H7 (cell line): ENCODE results near the gene SND1. TPM values are rescaled to one million over a fixed set of nuclear protein-coding genes. Genes with fewer than 3 reads are reported as not detected.
A peak's percentile ranks its signal among the peaks of the same experiment; 100 is the strongest.

Experiments used
- DNase-seq: peaks from one replicate; pipeline ENCODE4 v3.0.0; 2012
- H3K27me3 ChIP-seq: 2 replicates; pipeline ENCODE4 v1.6.0; 2011; ENCODE audit warnings: mild to moderate bottlenecking, low read length; ENCODE audit not compliant: control insufficient read depth, insufficient read depth
- H3K36me3 ChIP-seq: replicated peaks from 2 replicates; pipeline ENCODE4 v1.5.1; 2011; ENCODE audit warnings: low read length; ENCODE audit not compliant: control insufficient read depth, insufficient read depth
- H3K4me3 ChIP-seq: 2 replicates; pipeline ENCODE4 v1.5.1; 2011; ENCODE audit warnings: low read depth, mild to moderate bottlenecking, control low read depth, low read length, moderate library complexity; ENCODE audit not compliant: insufficient read depth
- total RNA-seq: library from RNA; depleted of rRNA; stranded (reverse); fragments of >200 nt; shearing (Covaris generic); gene quantifications from 2 replicates; pipeline ENCODE4 v1.2.3, GENCODE V29; 2014

The SND1 gene
- total RNA-seq, 1 experiment from 2014 or later = 196 TPM

- Histone ChIP-seq H3K4me3 (no peak overlapping the region), H3K36me3 (no peaks in the 10 kb centered on the region; the same call in 1 of the 2 replicates)
- no peak for DNase-seq
Measured at GRCh38 chr7:128003787-128004186, 351.8 kb downstream of the SND1 start.

GRCh38 chr7:128004623-128005022 is 352.6 kb downstream of the SND1 start:
- H3K27me3 ChIP-seq = no peaks in the 10 kb centered on the region
- DNase-seq = no peak
- H3K36me3 ChIP-seq = no peaks in the 10 kb centered on the region; the same call in 1 of the 2 replicates
- no peak overlapping the region for H3K4me3 ChIP-seq

More at GRCh38 chr7:128003787-128004186, 351.8 kb downstream of the SND1 start:
- no peaks in the 10 kb centered on the region for H3K27me3 ChIP-seq

GRCh38 chr7:128005117-128005516 is 353.1 kb downstream of the SND1 start:
- no peaks in the 10 kb centered on the region for H3K27me3 ChIP-seq
- no peak overlapping the region for H3K4me3 ChIP-seq
- H3K36me3 ChIP-seq = no peaks in the 10 kb centered on the region; the same call in 1 of the 2 replicates
- no peak for DNase-seq

GRCh38 chr7:128005759-128006159 is 353.8 kb downstream of the SND1 start:
- H3K27me3 ChIP-seq = no peaks in the 10 kb centered on the region
- no peaks in the 10 kb centered on the region; the same call in 1 of the 2 replicates for H3K36me3 ChIP-seq
- no peak for DNase-seq
- no peak overlapping the region for H3K4me3 ChIP-seq

- no peak for DNase-seq
- H3K27me3 ChIP-seq = no peaks in the 10 kb centered on the region
- H3K4me3 ChIP-seq = no peak overlapping the region
- H3K36me3 ChIP-seq = no peaks in the 10 kb centered on the region; the same call in 1 of the 2 replicates
Measured at GRCh38 chr7:128006550-128007302, 354.7 kb downstream of the SND1 start.

GRCh38 chr7:128007303-128007680 is 355.3 kb downstream of the SND1 start:
- DNase-seq = no peak
- Histone ChIP-seq H3K36me3 (no peaks in the 10 kb centered on the region; the same call in 1 of the 2 replicates), H3K4me3 (no peak overlapping the region), H3K27me3 (no peaks in the 10 kb centered on the region)

- H3K36me3 ChIP-seq = no peaks in the 10 kb centered on the region; the same call in 1 of the 2 replicates
- DNase-seq = no peak
- H3K27me3 ChIP-seq = no peaks in the 10 kb centered on the region
- no peak overlapping the region for H3K4me3 ChIP-seq
Measured at GRCh38 chr7:128008141-128008540, 356.1 kb downstream of the SND1 start.

GRCh38 chr7:128008744-128009143 is 356.8 kb downstream of the SND1 start:
- no peak for DNase-seq
- Histone ChIP-seq H3K27me3 (no peaks in the 10 kb centered on the region), H3K36me3 (no peaks in the 10 kb centered on the region; the same call in 1 of the 2 replicates), H3K4me3 (no peak overlapping the region)

GRCh38 chr7:128010391-128011127 is 358.6 kb downstream of the SND1 start:
- H3K36me3 ChIP-seq = no peaks in the 10 kb centered on the region; the same call in none of the 2 replicates
- H3K4me3 ChIP-seq = no peak overlapping the region
- no peaks in the 10 kb centered on the region for H3K27me3 ChIP-seq
- peak; percentile 34 for DNase-seq

GRCh38 chr7:128011131-128011661 is 359.2 kb downstream of the SND1 start:
- Histone ChIP-seq H3K36me3 (no peaks in the 10 kb centered on the region; the same call in 1 of the 2 replicates), H3K4me3 (no peak overlapping the region), H3K27me3 (no peaks in the 10 kb centered on the region)
- DNase-seq = no peak

GRCh38 chr7:128014811-128015210 is 362.8 kb downstream of the SND1 start:
- Histone ChIP-seq H3K27me3 (no peaks in the 10 kb centered on the region), H3K4me3 (no peak overlapping the region), H3K36me3 (no peaks in the 10 kb centered on the region; the same call in 1 of the 2 replicates)
- no peak for DNase-seq

- Histone ChIP-seq H3K36me3 (no peaks in the 10 kb centered on the region; the same call in 1 of the 2 replicates), H3K4me3 (no peak overlapping the region), H3K27me3 (no peaks in the 10 kb centered on the region)
- no peak for DNase-seq
Measured at GRCh38 chr7:128017460-128017859, 365.5 kb downstream of the SND1 start.

GRCh38 chr7:128017862-128018845 is 366.2 kb downstream of the SND1 start:
- H3K4me3 ChIP-seq = no peak overlapping the region
- no peaks in the 10 kb centered on the region for H3K27me3 ChIP-seq
- no peak for DNase-seq
- H3K36me3 ChIP-seq = no peaks in the 10 kb centered on the region; the same call in 1 of the 2 replicates

- Histone ChIP-seq H3K36me3 (no peaks in the 10 kb centered on the region; the same call in 1 of the 2 replicates), H3K27me3 (no peaks in the 10 kb centered on the region), H3K4me3 (no peak overlapping the region)
- no peak for DNase-seq
Measured at GRCh38 chr7:128019288-128019687, 367.3 kb downstream of the SND1 start.
